Measurements from ENCODE around the gene ZNF785. TPM values are rescaled to one million over a fixed set of nuclear protein-coding genes. Genes with fewer than 3 reads are reported as not detected.
"Not testable (repeated sequence)": the region's sequence is repeated elsewhere in the genome, so short reads cannot be mapped to it uniquely, and the experiment has no call there.

Gene ZNF785
- total and polyA plus RNA-seq, 9 donors = 7.0 to 29.4 (median 19.9) TPM

DNA sequence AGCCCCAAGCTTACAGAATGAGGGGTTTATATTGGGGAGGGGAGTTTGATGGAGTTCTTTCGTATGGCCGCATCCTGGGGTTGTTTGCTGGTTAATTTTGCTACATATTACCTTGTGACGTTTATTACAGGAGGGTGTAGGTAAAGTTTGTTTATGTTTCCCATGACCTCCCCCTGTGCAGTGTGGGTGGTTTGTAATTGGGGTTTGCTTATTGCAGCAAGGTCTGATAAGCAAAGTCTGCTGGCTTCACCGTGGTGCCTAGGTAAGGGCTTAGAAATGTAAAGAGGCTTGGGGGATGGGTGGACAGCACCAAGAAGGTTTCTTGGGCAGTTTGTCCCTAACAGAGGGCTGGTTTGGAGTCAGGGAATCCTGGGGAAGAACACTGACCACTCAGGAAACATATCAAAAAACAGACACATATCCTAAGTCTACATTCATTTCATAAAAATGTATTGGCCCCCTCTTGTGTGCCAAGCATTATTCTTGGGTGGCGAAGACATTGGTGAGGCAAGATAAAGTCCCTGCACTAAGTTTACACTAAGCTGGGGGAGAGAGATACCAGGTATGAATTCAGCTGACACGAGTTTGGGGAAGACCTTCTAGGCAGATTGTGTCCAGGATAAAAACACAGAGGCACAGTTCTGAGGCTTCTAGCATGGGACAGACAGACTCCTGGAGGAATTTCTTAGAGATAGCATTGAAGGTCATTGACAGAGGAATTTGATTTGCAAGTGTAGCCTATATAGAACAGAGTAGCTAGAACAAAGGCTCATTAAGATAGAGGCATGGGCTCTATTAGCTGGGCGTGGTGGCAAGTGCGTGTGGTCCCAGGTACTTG lies 36.9 kb downstream of the ZNF785 start:
- intact Hi-C loops (cut with DNase I) = no loop called here
- H3K27me3 ChIP-seq = no peaks in the 10 kb centered on the region
- H3K9me3 ChIP-seq = no peaks in the 10 kb centered on the region
- H3K27ac ChIP-seq = no peak overlapping the region
- TF ChIP-seq, protein P1, sequence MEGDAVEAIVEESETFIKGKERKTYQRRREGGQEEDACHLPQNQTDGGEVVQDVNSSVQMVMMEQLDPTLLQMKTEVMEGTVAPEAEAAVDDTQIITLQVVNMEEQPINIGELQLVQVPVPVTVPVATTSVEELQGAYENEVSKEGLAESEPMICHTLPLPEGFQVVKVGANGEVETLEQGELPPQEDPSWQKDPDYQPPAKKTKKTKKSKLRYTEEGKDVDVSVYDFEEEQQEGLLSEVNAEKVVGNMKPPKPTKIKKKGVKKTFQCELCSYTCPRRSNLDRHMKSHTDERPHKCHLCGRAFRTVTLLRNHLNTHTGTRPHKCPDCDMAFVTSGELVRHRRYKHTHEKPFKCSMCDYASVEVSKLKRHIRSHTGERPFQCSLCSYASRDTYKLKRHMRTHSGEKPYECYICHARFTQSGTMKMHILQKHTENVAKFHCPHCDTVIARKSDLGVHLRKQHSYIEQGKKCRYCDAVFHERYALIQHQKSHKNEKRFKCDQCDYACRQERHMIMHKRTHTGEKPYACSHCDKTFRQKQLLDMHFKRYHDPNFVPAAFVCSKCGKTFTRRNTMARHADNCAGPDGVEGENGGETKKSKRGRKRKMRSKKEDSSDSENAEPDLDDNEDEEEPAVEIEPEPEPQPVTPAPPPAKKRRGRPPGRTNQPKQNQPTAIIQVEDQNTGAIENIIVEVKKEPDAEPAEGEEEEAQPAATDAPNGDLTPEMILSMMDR (IDR thresholded peaks at IDR 0.05) = no peak
- TF ChIP-seq EP300 (IDR thresholded peaks at IDR 0.05) (no peak), POLR2A (IDR thresholded peaks at IDR 0.05) (no peak)
- no peak for DNase-seq
- no peaks in the 10 kb centered on the region for H3K4me1 ChIP-seq (ENCODE audit: insufficient read depth)
- WGBS, 3 donors = 65 to 71% (median 70%) methylated on average over 8 of the region's 8 CpGs
- no peaks in the 10 kb centered on the region for H3K36me3 ChIP-seq
- H3K4me3 ChIP-seq = no peak overlapping the region

DNA sequence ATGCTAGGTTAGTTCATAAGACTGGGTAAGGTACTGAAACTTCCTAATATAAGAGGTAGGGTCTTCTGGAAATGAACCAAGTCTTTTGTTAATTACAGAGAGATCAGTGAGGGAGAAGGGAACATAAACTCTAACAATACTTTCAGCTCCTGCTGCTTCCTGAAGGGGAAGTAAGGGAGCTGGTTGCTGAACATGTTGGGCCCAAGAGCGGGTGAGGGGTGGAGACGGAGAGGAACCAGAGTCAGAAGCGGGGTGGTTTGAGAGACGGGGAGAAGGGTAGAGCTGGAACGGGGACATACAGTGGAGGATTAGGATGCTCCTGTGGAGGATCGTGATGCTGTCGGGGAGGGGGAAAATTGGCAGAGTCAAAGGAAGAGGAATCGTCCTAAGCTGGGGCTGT lies 39.4 kb downstream of the ZNF785 start:
- Histone ChIP-seq H3K9me3 (no peaks in the 10 kb centered on the region), H3K4me1 (ENCODE audit: insufficient read depth) (peaks cover under 1% of the 10 kb centered on the region), H3K36me3 (no peaks in the 10 kb centered on the region), H3K27ac (no peak overlapping the region), H3K27me3 (no peaks in the 10 kb centered on the region), H3K4me3 (no peak overlapping the region)
- DNase-seq = no peak
- intact Hi-C loops (cut with DNase I) = no loop called here
- TF ChIP-seq, protein P1 (IDR thresholded peaks at IDR 0.05) = no peak
- TF ChIP-seq EP300 (IDR thresholded peaks at IDR 0.05) (no peak), POLR2A (IDR thresholded peaks at IDR 0.05) (no peak)
- WGBS, 3 donors = 80 to 87% (median 87%) methylated on average over 8 of the region's 8 CpGs

DNA sequence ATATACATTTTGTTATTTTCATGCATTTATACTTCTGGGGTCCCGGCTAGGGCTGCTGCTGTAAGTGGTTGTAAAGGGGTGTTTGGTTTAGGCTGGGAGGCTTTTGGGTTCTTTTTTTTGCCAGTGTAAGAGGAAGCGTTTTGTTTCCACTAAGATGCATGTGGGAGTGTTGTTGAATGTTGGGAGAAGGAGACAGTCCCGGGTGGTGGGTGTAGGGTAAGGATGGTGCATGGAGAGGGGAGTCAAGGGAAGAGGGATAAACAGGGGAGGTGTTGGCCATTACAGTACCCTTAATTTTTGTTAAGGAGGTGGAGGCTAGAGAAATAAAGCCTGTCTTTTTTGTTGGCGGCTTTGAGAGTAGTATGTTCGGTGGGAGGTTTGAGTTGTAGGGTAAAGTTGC lies 42.4 kb downstream of the ZNF785 start:
- H3K4me3 ChIP-seq = no peak overlapping the region
- no peak for DNase-seq
- intact Hi-C loops (cut with DNase I) = no loop called here
- peaks cover 3% of the 10 kb centered on the region for H3K4me1 ChIP-seq (ENCODE audit: insufficient read depth)
- no peak overlapping the region for H3K27ac ChIP-seq
- no peaks in the 10 kb centered on the region for H3K36me3 ChIP-seq
- WGBS, 3 donors = 23 to 37% (median 25%) methylated on average over 5 of the region's 5 CpGs
- TF ChIP-seq, protein P1 (IDR thresholded peaks at IDR 0.05) = no peak
- no peak for TF ChIP-seq EP300 (IDR thresholded peaks at IDR 0.05)
- TF ChIP-seq POLR2A (IDR thresholded peaks at IDR 0.05) = no peak
- H3K9me3 ChIP-seq = no peaks in the 10 kb centered on the region
- no peaks in the 10 kb centered on the region for H3K27me3 ChIP-seq

DNA sequence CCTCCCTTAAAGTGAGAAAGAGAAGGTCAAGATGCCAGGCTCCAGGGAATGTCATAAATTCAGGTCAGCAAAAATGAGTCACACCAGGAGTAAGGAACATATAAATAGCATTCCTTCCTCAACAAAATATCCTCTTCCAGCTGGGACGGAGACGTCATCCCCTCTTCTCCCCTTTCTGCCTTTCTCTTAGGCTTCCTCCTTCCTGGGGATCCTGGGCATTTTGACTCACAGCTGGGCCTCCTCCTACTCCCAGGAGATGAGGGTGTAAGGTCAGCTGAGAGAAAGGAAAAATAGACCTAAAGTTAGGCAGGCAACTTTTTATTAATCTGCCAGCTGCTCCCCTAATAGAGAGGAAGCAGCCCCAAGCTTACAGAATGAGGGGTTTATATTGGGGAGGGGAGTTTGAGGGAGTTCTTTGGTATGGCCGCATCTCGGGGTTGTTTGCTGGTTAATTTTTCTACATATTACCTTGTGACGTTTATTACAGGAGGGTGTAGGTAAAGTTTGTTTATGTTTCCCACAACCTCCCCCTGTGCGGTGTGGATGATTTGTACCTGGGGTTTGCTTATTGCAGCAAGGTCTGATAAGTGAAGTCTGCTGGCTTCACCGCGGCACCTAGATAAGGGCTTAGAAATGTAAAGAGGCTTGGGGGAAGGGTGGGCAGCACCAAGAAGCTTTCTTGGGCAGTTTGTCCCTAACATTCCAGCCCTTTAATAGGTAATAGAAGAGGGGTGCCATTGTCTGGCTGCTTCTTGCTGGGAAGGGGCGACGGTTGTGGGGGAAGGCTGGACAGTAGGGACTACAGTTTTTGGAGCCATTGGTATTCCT lies 43.8 kb downstream of the ZNF785 start:
- intact Hi-C loops (cut with DNase I) = no loop called here
- no peak for DNase-seq
- WGBS, 3 donors = 36 to 40% (median 37%) methylated on average over 10 of the region's 10 CpGs
- Histone ChIP-seq H3K9me3 (no peaks in the 10 kb centered on the region), H3K4me3 (no peak overlapping the region), H3K4me1 (ENCODE audit: insufficient read depth) (peaks cover 3% of the 10 kb centered on the region), H3K27me3 (no peaks in the 10 kb centered on the region), H3K36me3 (no peaks in the 10 kb centered on the region), H3K27ac (no peak overlapping the region)
- TF ChIP-seq POLR2A (IDR thresholded peaks at IDR 0.05) (no peak), EP300 (IDR thresholded peaks at IDR 0.05) (no peak)
- TF ChIP-seq, protein P1 (IDR thresholded peaks at IDR 0.05) = no peak

DNA sequence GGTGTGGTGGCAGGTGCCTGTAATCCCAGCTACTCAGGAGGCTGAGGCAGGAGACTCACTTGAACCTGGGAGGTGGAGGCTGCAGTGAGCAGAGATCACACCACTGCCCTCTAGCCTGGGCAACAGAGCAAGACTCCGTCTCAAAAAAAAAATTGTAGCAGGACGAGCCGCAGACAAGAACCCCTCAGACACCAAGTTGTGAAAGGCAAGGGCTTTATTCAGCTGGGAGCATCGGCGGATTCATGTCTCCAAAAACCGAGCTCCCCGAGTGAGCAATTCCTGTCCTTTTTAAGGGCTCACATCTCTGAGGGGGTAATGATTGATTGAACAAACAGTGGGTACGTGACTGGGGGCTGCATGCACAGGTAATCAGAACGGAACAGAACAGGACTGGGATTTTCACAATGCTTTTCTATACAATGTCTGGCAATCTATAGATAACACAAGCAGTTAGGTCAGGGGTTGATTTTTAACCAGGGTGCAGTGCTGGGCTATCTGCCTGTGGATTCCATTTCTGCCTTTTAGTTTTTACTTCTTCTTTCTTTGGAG lies 44.5 kb downstream of the ZNF785 start:
- H3K27me3 ChIP-seq; H3K27ac ChIP-seq; H3K4me1 ChIP-seq (ENCODE audit: insufficient read depth); H3K36me3 ChIP-seq; intact Hi-C loops (cut with DNase I); H3K9me3 ChIP-seq; DNase-seq; H3K4me3 ChIP-seq: not testable (repeated sequence)
- WGBS, 3 donors = 53 to 70% (median 63%) methylated on average over 9 of the region's 9 CpGs

DNA sequence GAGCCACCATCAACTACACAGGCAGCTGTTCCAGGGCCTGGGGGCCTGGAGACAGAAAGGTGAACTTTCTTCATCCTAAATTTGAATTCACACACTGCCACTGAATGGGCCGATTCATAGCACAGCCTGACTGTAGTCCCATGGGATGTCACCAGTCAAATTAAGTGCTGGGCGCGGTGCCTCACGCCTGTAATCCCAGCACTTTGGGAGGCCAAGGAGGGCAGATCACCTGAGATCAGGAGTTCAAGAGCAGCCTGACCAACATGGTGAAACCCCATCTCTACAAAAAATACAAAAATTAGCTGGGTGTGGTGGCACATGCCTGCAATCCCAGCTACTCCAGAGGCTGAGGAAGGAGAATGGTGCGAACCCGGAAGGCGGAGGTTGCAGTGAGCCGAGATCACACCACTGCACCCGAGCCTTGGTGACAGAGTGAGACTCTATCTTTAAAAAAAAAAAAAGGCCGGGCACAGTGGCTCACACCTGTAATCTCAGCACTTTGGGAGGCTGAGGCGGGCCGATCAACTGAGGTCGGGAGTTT lies 45.4 kb downstream of the ZNF785 start:
- not testable (repeated sequence) for H3K27me3 ChIP-seq; H3K4me1 ChIP-seq (ENCODE audit: insufficient read depth); H3K27ac ChIP-seq; H3K9me3 ChIP-seq; H3K36me3 ChIP-seq; H3K4me3 ChIP-seq; DNase-seq
- WGBS, 3 donors = 90 to 96% (median 94%) methylated on average over 13 of the region's 13 CpGs
- intact Hi-C loops (cut with DNase I) = loop anchor here in 1 of 4 donors (10.0 kb wide), 1 partner anchor 485 kb away; a partner anchor contains a TSS
